Liver (tissue), 9 donors: ENCODE results near the gene ERBB2. TPM values are rescaled to one million over a fixed set of nuclear protein-coding genes. Genes with fewer than 3 reads are reported as not detected.

Experiments used
- DNase-seq: peaks from one replicate; pipeline ENCODE4 v3.0.0-alpha.2; 2017; ENCODE audit warnings: low spot score
- H3K27ac ChIP-seq, 2 donors: one replicate each; pipeline ENCODE4 v1.7.0; 2013; ENCODE audit warnings: inconsistent platforms in 2 of 2, low read length in 2 of 2, control low read depth in 1 of 2, low read depth in 1 of 2, mild to moderate bottlenecking in 1 of 2
- H3K27me3 ChIP-seq, 4 donors: one replicate each; pipeline versions ENCODE4 v1.6.1 to v1.7.0; 2013; ENCODE audit warnings: low read length in 3 of 4, inconsistent platforms in 1 of 4, mild to moderate bottlenecking in 1 of 4, moderate library complexity in 1 of 4; ENCODE audit not compliant: control insufficient read depth in 4 of 4, insufficient read depth in 4 of 4
- H3K36me3 ChIP-seq, 4 donors: one replicate each; pipeline versions ENCODE4 v1.6.1 to v1.7.0; 2013; ENCODE audit warnings: low read length in 3 of 4, mild to moderate bottlenecking in 3 of 4, low read depth in 1 of 4, moderate library complexity in 1 of 4; ENCODE audit not compliant: control insufficient read depth in 4 of 4, insufficient read depth in 3 of 4
- H3K4me1 ChIP-seq, 4 donors: one replicate each; pipeline versions ENCODE4 v1.6.1 to v1.7.0; 2013; ENCODE audit warnings: low read length in 3 of 4, mild to moderate bottlenecking in 3 of 4, moderate library complexity in 1 of 4; ENCODE audit not compliant: control insufficient read depth in 4 of 4, insufficient read depth in 4 of 4
- H3K4me3 ChIP-seq, 3 donors: one replicate each; pipeline versions ENCODE4 v1.6.1 to v1.7.0; 2013; ENCODE audit warnings: low read length in 3 of 3, control low read depth in 1 of 3, low read depth in 1 of 3, mild to moderate bottlenecking in 1 of 3
- H3K9ac ChIP-seq, 2 donors: one replicate each; pipeline ENCODE4 v1.7.0; 2013; ENCODE audit warnings: low read length in 2 of 2, mild to moderate bottlenecking in 2 of 2, moderate library complexity in 2 of 2, control low read depth in 1 of 2, low read depth in 1 of 2
- H3K9me3 ChIP-seq, 4 donors: one replicate each; pipeline versions ENCODE4 v1.6.1 to v1.7.0; 2013; ENCODE audit warnings: low read length in 3 of 4; ENCODE audit not compliant: control insufficient read depth in 4 of 4
- EGR1 ChIP-seq, 2 donors: IDR thresholded peaks; 2 replicates each; pipeline ENCODE4 v1.6.1; 2016 to 2018; ENCODE audit warnings: antibody characterized with exemption in 2 of 2, low read depth in 2 of 2
- GABPA ChIP-seq, 2 donors: IDR thresholded peaks in 1 of 2; conservative IDR thresholded peaks in 1 of 2; 2 replicates each; pipeline ENCODE4 v1.6.1; 2016; ENCODE audit warnings: antibody characterized with exemption in 2 of 2, mild to moderate bottlenecking in 1 of 2, moderate library complexity in 1 of 2
- HNF4G ChIP-seq: IDR thresholded peaks from 2 replicates; pipeline ENCODE4 v1.6.1; 2016; ENCODE audit warnings: antibody characterized with exemption
- SP1 ChIP-seq: IDR thresholded peaks from 2 replicates; pipeline ENCODE4 v1.6.1; 2018; ENCODE audit warnings: antibody characterized with exemption, mild to moderate bottlenecking
- TAF1 ChIP-seq: conservative IDR thresholded peaks from 2 replicates; pipeline ENCODE4 v1.6.1; 2016; ENCODE audit warnings: antibody characterized with exemption, mild to moderate bottlenecking
- WGBS: extraction: QIAGEN DNeasy Blood & Tissue Kit; methylation state at CpG from one replicate; pipeline ENCODE4 v1.1.7; 2013; 5-methylcytosine and 5-hydroxymethylcytosine counted together
- polyA plus RNA-seq, 2 donors: library from polyadenylated mRNA; stranded (reverse) in 1 of 2; unstranded in 1 of 2; fragments of 200-250 nt in 1 of 2; fragments of >200 nt in 1 of 2; fragmentation: Nextera tagmentation in 1 of 2; extraction: Ambion mirVana in 1 of 2; gene quantifications; one replicate each; pipeline versions ENCODE4 v1.2.1 to v1.2.3, GENCODE V29; 2013 to 2015
- total RNA-seq, 2 donors: library from RNA; depleted of rRNA; stranded (reverse); fragments of >200 nt; gene quantifications; one replicate each; pipeline ENCODE4 v1.2.3, GENCODE V29; 2014
- TF ChIP-seq, protein P1 (sequence below): fragments of 150-350 bp; IDR thresholded peaks from 2 replicates; pipeline ENCODE4 v1.5.1; 2017; ENCODE audit warnings: improper control_type of control experiment, low read depth, low read length; ENCODE audit not compliant: missing input control
- TF ChIP-seq, protein P2 (sequence below): IDR thresholded peaks from 2 replicates; pipeline ENCODE4 v1.6.1; 2016; ENCODE audit warnings: antibody characterized with exemption, mild to moderate bottlenecking
- TF ChIP-seq, protein P3 (sequence below): IDR thresholded peaks from 2 replicates; pipeline ENCODE4 v1.6.1; 2016; ENCODE audit warnings: antibody characterized with exemption
- TF ChIP-seq, protein P4 (sequence below): IDR thresholded peaks from 2 replicates; pipeline ENCODE4 v1.6.1; 2016; ENCODE audit warnings: antibody characterized with exemption
- donor health status: healthy.
- donor health status: healthy.
- donor health status: healthy.
- donor health status: healthy.
- donor health status: healthy.

The ERBB2 gene
- total and polyA plus RNA-seq, 4 donors = 4.7 to 28.8 (median 15.7) TPM

DNA sequence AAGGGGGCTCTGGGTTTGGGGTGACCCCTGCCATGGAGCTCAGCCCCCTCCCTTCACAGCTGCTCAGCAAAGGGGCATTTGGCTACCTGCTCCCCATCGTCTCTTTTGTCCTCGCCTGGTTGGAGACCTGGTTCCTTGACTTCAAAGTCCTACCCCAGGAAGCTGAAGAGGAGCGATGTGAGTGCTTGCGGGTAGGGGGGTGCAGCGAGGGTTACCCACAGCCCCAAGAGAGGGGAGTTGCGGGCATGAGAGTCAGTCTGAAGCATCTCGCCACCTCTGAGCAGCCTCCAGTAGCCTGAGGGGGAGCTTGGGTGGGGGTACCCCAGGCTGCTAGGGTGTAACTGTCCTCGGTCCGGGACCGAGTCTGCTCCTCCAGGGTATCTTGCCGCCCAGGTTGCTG is 41.5 kb upstream of the ERBB2 start:
- no peak overlapping the region for H3K27ac ChIP-seq
- H3K27me3 ChIP-seq = no peaks in the 10 kb centered on the region
- no peak for TF ChIP-seq HNF4G
- no peak for TF ChIP-seq TAF1
- TF ChIP-seq, protein P1, sequence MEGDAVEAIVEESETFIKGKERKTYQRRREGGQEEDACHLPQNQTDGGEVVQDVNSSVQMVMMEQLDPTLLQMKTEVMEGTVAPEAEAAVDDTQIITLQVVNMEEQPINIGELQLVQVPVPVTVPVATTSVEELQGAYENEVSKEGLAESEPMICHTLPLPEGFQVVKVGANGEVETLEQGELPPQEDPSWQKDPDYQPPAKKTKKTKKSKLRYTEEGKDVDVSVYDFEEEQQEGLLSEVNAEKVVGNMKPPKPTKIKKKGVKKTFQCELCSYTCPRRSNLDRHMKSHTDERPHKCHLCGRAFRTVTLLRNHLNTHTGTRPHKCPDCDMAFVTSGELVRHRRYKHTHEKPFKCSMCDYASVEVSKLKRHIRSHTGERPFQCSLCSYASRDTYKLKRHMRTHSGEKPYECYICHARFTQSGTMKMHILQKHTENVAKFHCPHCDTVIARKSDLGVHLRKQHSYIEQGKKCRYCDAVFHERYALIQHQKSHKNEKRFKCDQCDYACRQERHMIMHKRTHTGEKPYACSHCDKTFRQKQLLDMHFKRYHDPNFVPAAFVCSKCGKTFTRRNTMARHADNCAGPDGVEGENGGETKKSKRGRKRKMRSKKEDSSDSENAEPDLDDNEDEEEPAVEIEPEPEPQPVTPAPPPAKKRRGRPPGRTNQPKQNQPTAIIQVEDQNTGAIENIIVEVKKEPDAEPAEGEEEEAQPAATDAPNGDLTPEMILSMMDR = no peak
- no peak for TF ChIP-seq EGR1 (IDR thresholded peaks at IDR 0.05; ENCODE audit: low read depth in 2 of 2)
- TF ChIP-seq GABPA (IDR thresholded peaks at IDR 0.05 in 1 of 2, conservative IDR thresholded peaks at IDR 0.05 in 1 of 2) = no peak
- TF ChIP-seq, protein P2, sequence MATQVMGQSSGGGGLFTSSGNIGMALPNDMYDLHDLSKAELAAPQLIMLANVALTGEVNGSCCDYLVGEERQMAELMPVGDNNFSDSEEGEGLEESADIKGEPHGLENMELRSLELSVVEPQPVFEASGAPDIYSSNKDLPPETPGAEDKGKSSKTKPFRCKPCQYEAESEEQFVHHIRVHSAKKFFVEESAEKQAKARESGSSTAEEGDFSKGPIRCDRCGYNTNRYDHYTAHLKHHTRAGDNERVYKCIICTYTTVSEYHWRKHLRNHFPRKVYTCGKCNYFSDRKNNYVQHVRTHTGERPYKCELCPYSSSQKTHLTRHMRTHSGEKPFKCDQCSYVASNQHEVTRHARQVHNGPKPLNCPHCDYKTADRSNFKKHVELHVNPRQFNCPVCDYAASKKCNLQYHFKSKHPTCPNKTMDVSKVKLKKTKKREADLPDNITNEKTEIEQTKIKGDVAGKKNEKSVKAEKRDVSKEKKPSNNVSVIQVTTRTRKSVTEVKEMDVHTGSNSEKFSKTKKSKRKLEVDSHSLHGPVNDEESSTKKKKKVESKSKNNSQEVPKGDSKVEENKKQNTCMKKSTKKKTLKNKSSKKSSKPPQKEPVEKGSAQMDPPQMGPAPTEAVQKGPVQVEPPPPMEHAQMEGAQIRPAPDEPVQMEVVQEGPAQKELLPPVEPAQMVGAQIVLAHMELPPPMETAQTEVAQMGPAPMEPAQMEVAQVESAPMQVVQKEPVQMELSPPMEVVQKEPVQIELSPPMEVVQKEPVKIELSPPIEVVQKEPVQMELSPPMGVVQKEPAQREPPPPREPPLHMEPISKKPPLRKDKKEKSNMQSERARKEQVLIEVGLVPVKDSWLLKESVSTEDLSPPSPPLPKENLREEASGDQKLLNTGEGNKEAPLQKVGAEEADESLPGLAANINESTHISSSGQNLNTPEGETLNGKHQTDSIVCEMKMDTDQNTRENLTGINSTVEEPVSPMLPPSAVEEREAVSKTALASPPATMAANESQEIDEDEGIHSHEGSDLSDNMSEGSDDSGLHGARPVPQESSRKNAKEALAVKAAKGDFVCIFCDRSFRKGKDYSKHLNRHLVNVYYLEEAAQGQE = no peak
- no peaks in the 10 kb centered on the region for H3K9me3 ChIP-seq
- no peak overlapping the region for H3K9ac ChIP-seq
- peaks cover 9 to 34% (median 28%) of the 10 kb centered on the region in 4 donors for H3K4me1 ChIP-seq
- no peak for DNase-seq
- WGBS = 97% methylated on average over 11 of the region's 11 CpGs
- H3K4me3 ChIP-seq = no peak overlapping the region
- peaks cover 0 to 16% (median 4%) of the 10 kb centered on the region in 4 donors for H3K36me3 ChIP-seq

DNA sequence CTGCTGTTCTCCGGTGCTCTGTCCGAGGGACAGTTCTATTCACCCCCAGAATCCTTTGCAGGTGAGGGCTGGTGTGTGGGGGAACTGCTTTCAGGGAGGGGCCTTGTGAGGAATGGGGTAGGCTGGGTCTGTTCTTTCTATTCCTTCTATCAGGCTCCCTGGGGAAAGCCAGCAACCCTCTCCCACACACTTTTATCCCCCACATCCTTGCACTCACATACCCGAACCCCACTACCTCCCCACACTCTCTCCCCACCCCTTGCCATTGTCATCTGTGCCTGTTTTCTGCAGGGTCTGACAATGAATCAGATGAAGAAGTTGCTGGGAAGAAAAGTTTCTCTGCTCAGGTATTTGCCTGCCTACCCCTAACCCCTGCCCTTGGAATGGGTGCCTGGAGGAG is 41.1 kb upstream of the ERBB2 start:
- Histone ChIP-seq H3K27ac (peak overlapping the region in 1 of 2 donors; percentile 17), H3K4me1 (peaks cover 8 to 37% (median 28%) of the 10 kb centered on the region in 4 donors), H3K9me3 (no peaks in the 10 kb centered on the region), H3K9ac (no peak overlapping the region), H3K27me3 (no peaks in the 10 kb centered on the region), H3K36me3 (peaks cover 0 to 16% (median 4%) of the 10 kb centered on the region in 4 donors), H3K4me3 (no peak overlapping the region)
- no peak for DNase-seq
- TF ChIP-seq, protein P3, sequence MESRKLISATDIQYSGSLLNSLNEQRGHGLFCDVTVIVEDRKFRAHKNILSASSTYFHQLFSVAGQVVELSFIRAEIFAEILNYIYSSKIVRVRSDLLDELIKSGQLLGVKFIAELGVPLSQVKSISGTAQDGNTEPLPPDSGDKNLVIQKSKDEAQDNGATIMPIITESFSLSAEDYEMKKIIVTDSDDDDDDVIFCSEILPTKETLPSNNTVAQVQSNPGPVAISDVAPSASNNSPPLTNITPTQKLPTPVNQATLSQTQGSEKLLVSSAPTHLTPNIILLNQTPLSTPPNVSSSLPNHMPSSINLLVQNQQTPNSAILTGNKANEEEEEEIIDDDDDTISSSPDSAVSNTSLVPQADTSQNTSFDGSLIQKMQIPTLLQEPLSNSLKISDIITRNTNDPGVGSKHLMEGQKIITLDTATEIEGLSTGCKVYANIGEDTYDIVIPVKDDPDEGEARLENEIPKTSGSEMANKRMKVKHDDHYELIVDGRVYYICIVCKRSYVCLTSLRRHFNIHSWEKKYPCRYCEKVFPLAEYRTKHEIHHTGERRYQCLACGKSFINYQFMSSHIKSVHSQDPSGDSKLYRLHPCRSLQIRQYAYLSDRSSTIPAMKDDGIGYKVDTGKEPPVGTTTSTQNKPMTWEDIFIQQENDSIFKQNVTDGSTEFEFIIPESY = no peak
- TF ChIP-seq, protein P4, sequence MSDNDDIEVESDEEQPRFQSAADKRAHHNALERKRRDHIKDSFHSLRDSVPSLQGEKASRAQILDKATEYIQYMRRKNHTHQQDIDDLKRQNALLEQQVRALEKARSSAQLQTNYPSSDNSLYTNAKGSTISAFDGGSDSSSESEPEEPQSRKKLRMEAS = no peak
- no peak for TF ChIP-seq SP1
- WGBS = 97% methylated on average over 3 of the region's 3 CpGs
